AG09309 (cell line): ENCODE data around the gene SEBOX.

Experiments used
- DNase-seq: peaks from one replicate; pipeline ENCODE4 v3.0.0-alpha.2; 2010; ENCODE audit warnings: low read depth
- H3K4me3 ChIP-seq: 2 replicates; pipeline ENCODE4 v1.5.1; 2011; ENCODE audit warnings: mild to moderate bottlenecking, low read depth, low read length, moderate library complexity; ENCODE audit not compliant: control insufficient read depth
- CTCF ChIP-seq: IDR thresholded peaks from 2 replicates; pipeline ENCODE4 v1.5.1; 2011; ENCODE audit warnings: mild to moderate bottlenecking, low read depth, low read length, inconsistent platforms; ENCODE audit not compliant: insufficient read depth, control insufficient read depth; ENCODE audit errors: missing control alignments

Gene SEBOX

GRCh38 chr17:28405632-28406472, 40.9 kb upstream of the SEBOX start, which contains the start of gene SLC46A1:
Gene SLC46A1, minus strand, starts transcription at chr17:28406212. Its CDS starts 98 bp downstream, at chr17:28406114.
- TF ChIP-seq CTCF = peak; percentile 8
- no peak for DNase-seq

GRCh38 chr17:28404812-28405570, 40.0 kb upstream of the SEBOX start:
- DNase-seq = no peak
- H3K4me3 ChIP-seq = peak overlapping the region; percentile 86

More at GRCh38 chr17:28405632-28406472, 40.9 kb upstream of the SEBOX start, which contains the start of gene SLC46A1:
- peak within 1 kb of the TSS; percentile 86 for H3K4me3 ChIP-seq

GRCh38 chr17:28404461-28404811, 39.4 kb upstream of the SEBOX start:
- DNase-seq = no peak
- TF ChIP-seq CTCF = no peak
- H3K4me3 ChIP-seq = no peak overlapping the region

More at GRCh38 chr17:28404812-28405570, 40.0 kb upstream of the SEBOX start:
- peak; percentile 4 for TF ChIP-seq CTCF

GRCh38 chr17:28404007-28404406, 39.0 kb upstream of the SEBOX start:
- TF ChIP-seq CTCF = no peak
- DNase-seq = no peak
- no peak overlapping the region for H3K4me3 ChIP-seq

GRCh38 chr17:28402844-28403243, 37.8 kb upstream of the SEBOX start:
- no peak for DNase-seq
- no peak for TF ChIP-seq CTCF
- no peak overlapping the region for H3K4me3 ChIP-seq

DNA sequence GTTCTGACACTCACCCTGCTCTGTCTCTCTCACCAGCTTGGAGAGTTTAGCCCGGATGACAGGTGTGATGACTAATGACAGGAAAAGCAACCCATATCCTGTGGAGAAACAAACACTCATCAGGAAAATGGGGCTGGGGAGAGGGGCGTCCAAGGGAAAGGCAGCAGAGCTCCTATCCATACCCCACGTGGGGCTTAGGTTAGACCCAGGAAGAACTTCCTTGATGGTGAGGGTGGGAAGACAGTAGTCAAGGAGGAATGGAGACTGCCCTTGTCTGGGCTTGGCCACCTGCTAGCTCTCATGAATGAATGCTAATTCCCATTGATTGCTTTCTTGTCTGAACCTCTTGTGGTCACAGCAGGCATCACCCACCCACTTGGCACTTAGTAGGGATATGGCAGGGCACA, 37.2 kb upstream of the SEBOX start:
- DNase-seq = no peak
- no peak for TF ChIP-seq CTCF
- no peak overlapping the region for H3K4me3 ChIP-seq
